ENCODE results near the gene ITGB6. TPM values are rescaled to one million over a fixed set of nuclear protein-coding genes. Genes with fewer than 3 reads are reported as not detected.

Gene ITGB6
- total and polyA plus RNA-seq, 2 of the 8 experiments (the other 6 are each of a cell fraction or from before 2014, with no cell fraction given) = not detected

- Histone ChIP-seq H2BK20ac (ENCODE audit: low read length) (no peak overlapping the region), H3K23ac (ENCODE audit: insufficient read length) (no peak overlapping the region), H2BK12ac (ENCODE audit: low read depth, low read length) (no peak overlapping the region), H2AFZ (ENCODE audit: low read length) (no peak overlapping the region), H2BK120ac (replicated peaks; ENCODE audit: low read depth, low read length) (no peak overlapping the region), H3K27me3 (replicated peaks in 1 of 4; ENCODE audit: control insufficient read depth in 3 of 4, extremely low read depth in 1 of 4, insufficient read depth in 3 of 4, low read length in 3 of 4) (no peaks in the 10 kb centered on the region), H3K23me2 (ENCODE audit: low read depth, low read length) (no peaks in the 10 kb centered on the region), H4K8ac (ENCODE audit: extremely low read depth, insufficient read depth, low read length) (no peak overlapping the region), H3K79me1 (ENCODE audit: low read depth, low read length) (no peaks in the 10 kb centered on the region), H3K9me3 (ENCODE audit: insufficient read depth in 2 of 2, low read depth in 1 of 2, low read length in 1 of 2) (no peaks in the 10 kb centered on the region), H3K4me2 (ENCODE audit: insufficient read depth in 1 of 2, low read depth in 2 of 2, low read length in 2 of 2) (no peak overlapping the region), H3K4me3 (ENCODE audit: extremely low read depth in 1 of 4, insufficient read depth in 2 of 4, low read depth in 3 of 4, low read length in 4 of 4) (no peak overlapping the region), H2BK5ac (ENCODE audit: low read depth, low read length) (no peak overlapping the region), H4K20me1 (replicated peaks in 1 of 2; ENCODE audit: control insufficient read depth in 1 of 2, insufficient read depth in 2 of 2, low read length in 2 of 2) (no peaks in the 10 kb centered on the region), H3K27ac (ENCODE audit: low read depth, low read length) (no peak overlapping the region), H3K36me3 (ENCODE audit: control insufficient read depth in 2 of 4, insufficient read depth in 4 of 4, low read length in 3 of 4) (no peaks in the 10 kb centered on the region), H3K18ac (ENCODE audit: extremely low read depth, low read length) (no peak overlapping the region), H3K9ac (replicated peaks in 1 of 4; ENCODE audit: extremely low read depth in 1 of 4, low read depth in 3 of 4, low read length in 3 of 4) (no peak overlapping the region), H3K4me1 (replicated peaks in 1 of 4; ENCODE audit: control insufficient read depth in 3 of 4, insufficient read depth in 4 of 4, low read length in 3 of 4) (no peaks in the 10 kb centered on the region), H3K79me2 (ENCODE audit: control insufficient read depth in 1 of 2, insufficient read depth in 2 of 2, low read length in 2 of 2) (no peaks in the 10 kb centered on the region), H2AK5ac (ENCODE audit: low read depth, low read length) (no peak overlapping the region), H3K4ac (replicated peaks; ENCODE audit: insufficient read length, low read depth, low read length) (no peak overlapping the region), H4K91ac (replicated peaks; ENCODE audit: insufficient read length, low read length) (no peak overlapping the region), H3K14ac (ENCODE audit: insufficient read length) (no peak overlapping the region), H2BK15ac (ENCODE audit: low read length) (no peak overlapping the region), H4K5ac (ENCODE audit: insufficient read length, low read depth, low read length) (no peak overlapping the region), H3K56ac (replicated peaks; ENCODE audit: insufficient read length, low read depth, low read length) (no peak overlapping the region)
- 90% methylated on average over 4 of the region's 4 CpGs; no CpG with 5 or more reads in 1 of the 2 experiments for WGBS, 2 experiments (ENCODE audit: extremely low coverage in 1 of 2, insufficient coverage in 1 of 2, insufficient read length in 1 of 2, insufficient replicate concordance in 2 of 2, low coverage in 1 of 2, low lambda C conversion rate in 2 of 2, missing lambda C conversion rate in 1 of 2)
- POLR2A ChIA-PET (ENCODE audit: partially characterized antibody) = no interaction called here
- CTCF ChIA-PET (ENCODE audit: partially characterized antibody) = interaction anchor here (1.4 to 4.3 kb wide), 3 partner anchors 11 to 32 kb away, joined by 4 to 29 read pairs (median 5); no protein-coding TSS in a partner anchor
- no peak for FAIRE-seq
- DNase-seq (ENCODE audit: low read depth in 1 of 2, low spot score in 2 of 2) = no peak
- TF ChIP-seq SIN3A (conservative IDR thresholded peaks at IDR 0.05 in 1 of 2, IDR thresholded peaks at IDR 0.05 in 1 of 2; ENCODE audit: low read depth in 1 of 2, low read length in 2 of 2) (no peak), KDM4A (IDR thresholded peaks at IDR 0.05; ENCODE audit: low read depth, low read length, severe bottlenecking) (no peak), HDAC6 (IDR thresholded peaks at IDR 0.05; ENCODE audit: low read depth, low read length) (no peak), YY1 (IDR thresholded peaks at IDR 0.05; ENCODE audit: low read depth, low read length) (no peak), EGR1 (IDR thresholded peaks at IDR 0.05; ENCODE audit: borderline replicate concordance, low read depth, low read length) (no peak), CBX5 (IDR thresholded peaks at IDR 0.05; ENCODE audit: low read depth, low read length) (no peak), POLR2AphosphoS5 (IDR thresholded peaks at IDR 0.05; ENCODE audit: low read depth, low read length) (no peak), RFX5 (IDR thresholded peaks at IDR 0.05; ENCODE audit: borderline replicate concordance, low read depth, low read length) (no peak), JUND (IDR thresholded peaks at IDR 0.05; ENCODE audit: low read length) (no peak)
- TF ChIP-seq, protein P1, sequence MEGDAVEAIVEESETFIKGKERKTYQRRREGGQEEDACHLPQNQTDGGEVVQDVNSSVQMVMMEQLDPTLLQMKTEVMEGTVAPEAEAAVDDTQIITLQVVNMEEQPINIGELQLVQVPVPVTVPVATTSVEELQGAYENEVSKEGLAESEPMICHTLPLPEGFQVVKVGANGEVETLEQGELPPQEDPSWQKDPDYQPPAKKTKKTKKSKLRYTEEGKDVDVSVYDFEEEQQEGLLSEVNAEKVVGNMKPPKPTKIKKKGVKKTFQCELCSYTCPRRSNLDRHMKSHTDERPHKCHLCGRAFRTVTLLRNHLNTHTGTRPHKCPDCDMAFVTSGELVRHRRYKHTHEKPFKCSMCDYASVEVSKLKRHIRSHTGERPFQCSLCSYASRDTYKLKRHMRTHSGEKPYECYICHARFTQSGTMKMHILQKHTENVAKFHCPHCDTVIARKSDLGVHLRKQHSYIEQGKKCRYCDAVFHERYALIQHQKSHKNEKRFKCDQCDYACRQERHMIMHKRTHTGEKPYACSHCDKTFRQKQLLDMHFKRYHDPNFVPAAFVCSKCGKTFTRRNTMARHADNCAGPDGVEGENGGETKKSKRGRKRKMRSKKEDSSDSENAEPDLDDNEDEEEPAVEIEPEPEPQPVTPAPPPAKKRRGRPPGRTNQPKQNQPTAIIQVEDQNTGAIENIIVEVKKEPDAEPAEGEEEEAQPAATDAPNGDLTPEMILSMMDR (IDR thresholded peaks at IDR 0.05; ENCODE audit: control extremely low read depth in 1 of 3, insufficient read depth in 1 of 3, low read depth in 1 of 3, low read length in 3 of 3) = no peak
These were observed 41.4 kb upstream of the ITGB6 start for GRCh38 chr2:160241251-160242137.

Data from H1 (cell line).